ENCODE measurements around the gene SORBS1. TPM values are rescaled to one million over a fixed set of nuclear protein-coding genes. Genes with fewer than 3 reads are reported as not detected.

The SORBS1 gene
- total RNA-seq, 1 experiment from 2014 or later: 39.9 TPM

- no peak for TF ChIP-seq CREM (CRISPR knock-in tag; IDR thresholded peaks at IDR 0.05)
- TF ChIP-seq FOXP1 (CRISPR knock-in tag; IDR thresholded peaks at IDR 0.05; ENCODE audit: borderline replicate concordance): no peak
- TF ChIP-seq SMAD3 (CRISPR knock-in tag; IDR thresholded peaks at IDR 0.05; ENCODE audit: borderline replicate concordance): no peak
- TF ChIP-seq TCF7 (CRISPR knock-in tag; IDR thresholded peaks at IDR 0.05; ENCODE audit: low read depth): no peak
- TF ChIP-seq ZNF425 (CRISPR knock-in tag; conservative IDR thresholded peaks at IDR 0.05): no peak
- no peak for TF ChIP-seq MXD4 (CRISPR knock-in tag; IDR thresholded peaks at IDR 0.05; ENCODE audit: borderline replicate concordance)
- no peak for TF ChIP-seq E2F1 (CRISPR knock-in tag; IDR thresholded peaks at IDR 0.05)
- no peak for TF ChIP-seq GTF2I (CRISPR knock-in tag; conservative IDR thresholded peaks at IDR 0.05)
Measured at GRCh38 chr10:95334805-95335144, 226.4 kb downstream of the SORBS1 start (continued).

- no peak overlapping the region for H3K27ac Mint-ChIP-seq
- H3K9me3 Mint-ChIP-seq: no peaks in the 10 kb centered on the region
- no peak overlapping the region for H3K4me3 Mint-ChIP-seq
- no peaks in the 10 kb centered on the region for H3K27me3 Mint-ChIP-seq (ENCODE audit: low read depth)
- POLR2A ChIA-PET: no interaction called here
- CTCF ChIA-PET: no interaction called here
- DNase-seq (ENCODE audit: low spot score) (no peak), ATAC-seq (no peak)
- peaks cover 17% of the 10 kb centered on the region for H3K36me3 Mint-ChIP-seq
- peaks cover 20% of the 10 kb centered on the region for H3K4me1 Mint-ChIP-seq
- no peak for TF ChIP-seq USF2 (CRISPR knock-in tag; IDR thresholded peaks at IDR 0.05)
- TF ChIP-seq AFF4 (CRISPR knock-in tag; IDR thresholded peaks at IDR 0.05; ENCODE audit: borderline replicate concordance): no peak
- TF ChIP-seq IRF2 (CRISPR knock-in tag; IDR thresholded peaks at IDR 0.05; ENCODE audit: borderline replicate concordance, low read depth): no peak
- no peak for TF ChIP-seq TCF7 (CRISPR knock-in tag; IDR thresholded peaks at IDR 0.05; ENCODE audit: low read depth)
- TF ChIP-seq FOXJ3 (CRISPR knock-in tag; IDR thresholded peaks at IDR 0.05; ENCODE audit: borderline replicate concordance): no peak
- no peak for TF ChIP-seq E2F5 (CRISPR knock-in tag; IDR thresholded peaks at IDR 0.05)
- no peak for TF ChIP-seq JUN (CRISPR knock-in tag; IDR thresholded peaks at IDR 0.05)
- no peak for TF ChIP-seq TEAD4 (CRISPR knock-in tag; IDR thresholded peaks at IDR 0.05)
- TF ChIP-seq ZNF121 (CRISPR knock-in tag; IDR thresholded peaks at IDR 0.05): no peak
- no peak for TF ChIP-seq PRRX2 (CRISPR knock-in tag; IDR thresholded peaks at IDR 0.05)
- TF ChIP-seq NR2C2 (CRISPR knock-in tag; IDR thresholded peaks at IDR 0.05): no peak
- no peak for TF ChIP-seq SMAD4 (CRISPR knock-in tag; IDR thresholded peaks at IDR 0.05)
- no peak for TF ChIP-seq ZSCAN18 (CRISPR knock-in tag; IDR thresholded peaks at IDR 0.05)
- no peak for TF ChIP-seq PRDM15 (CRISPR knock-in tag; IDR thresholded peaks at IDR 0.05)
Measured at GRCh38 chr10:95333997-95334804, 227.0 kb downstream of the SORBS1 start.

Data from WTC11 (cell line).